Fibroblast of the aortic adventitia (primary cell): ENCODE measurements around the gene RABGAP1L. TPM values are rescaled to one million over a fixed set of nuclear protein-coding genes. Genes with fewer than 3 reads are reported as not detected.
"Not testable (repeated sequence)": the region's sequence is repeated elsewhere in the genome, so short reads cannot be mapped to it uniquely, and the experiment has no call there.

Source experiments
- DNase-seq: peaks from one replicate; pipeline ENCODE4 v3.0.0-alpha.2; 2010; ENCODE audit warnings: low read depth
- H3K4me3 ChIP-seq: 2 replicates; pipeline ENCODE4 v1.5.1; 2011; ENCODE audit warnings: low read depth, mild to moderate bottlenecking, control low read depth, low read length, moderate library complexity
- small RNA-seq: library from RNA; depleted of rRNA; stranded (forward); fragments of <200 nt; gene quantifications from one replicate; pipeline ENCODE3, GENCODE V24; 2012
- total RNA-seq: library from RNA; depleted of rRNA; stranded (reverse); fragments of >200 nt; gene quantifications from 2 replicates; pipeline ENCODE4 v1.2.3, GENCODE V29; 2012; ENCODE audit warnings: low replicate concordance
- TF ChIP-seq, protein P1 (sequence below): IDR thresholded peaks from 2 replicates; pipeline ENCODE4 v1.5.1; 2011; ENCODE audit warnings: mild to moderate bottlenecking, low read length, control low read depth, inconsistent platforms; ENCODE audit not compliant: insufficient read depth

Gene RABGAP1L
- total RNA-seq, 1 donor: 39.9 TPM

DNA sequence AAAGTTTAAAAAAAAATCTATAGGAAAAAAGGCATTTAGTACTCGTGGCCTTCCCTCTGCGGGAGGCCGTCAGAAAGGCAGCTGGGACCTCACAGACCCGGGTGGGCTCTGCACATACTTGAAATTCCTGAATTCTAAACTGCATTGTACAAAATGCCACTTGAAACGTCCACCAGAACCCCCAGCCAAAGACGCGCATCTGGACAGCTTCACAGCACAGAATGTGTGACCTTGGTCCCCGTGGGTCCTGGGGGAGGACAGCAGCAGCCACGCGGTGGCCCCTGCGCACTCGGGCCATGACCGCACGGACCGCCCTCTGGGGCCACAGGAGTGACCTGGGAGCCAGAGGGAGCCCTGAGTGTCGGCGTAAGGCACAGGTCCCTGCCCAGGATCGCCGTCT is 884.5 kb downstream of the RABGAP1L start:
- no peak overlapping the region for H3K4me3 ChIP-seq
- no peak for DNase-seq
- TF ChIP-seq, protein P1, sequence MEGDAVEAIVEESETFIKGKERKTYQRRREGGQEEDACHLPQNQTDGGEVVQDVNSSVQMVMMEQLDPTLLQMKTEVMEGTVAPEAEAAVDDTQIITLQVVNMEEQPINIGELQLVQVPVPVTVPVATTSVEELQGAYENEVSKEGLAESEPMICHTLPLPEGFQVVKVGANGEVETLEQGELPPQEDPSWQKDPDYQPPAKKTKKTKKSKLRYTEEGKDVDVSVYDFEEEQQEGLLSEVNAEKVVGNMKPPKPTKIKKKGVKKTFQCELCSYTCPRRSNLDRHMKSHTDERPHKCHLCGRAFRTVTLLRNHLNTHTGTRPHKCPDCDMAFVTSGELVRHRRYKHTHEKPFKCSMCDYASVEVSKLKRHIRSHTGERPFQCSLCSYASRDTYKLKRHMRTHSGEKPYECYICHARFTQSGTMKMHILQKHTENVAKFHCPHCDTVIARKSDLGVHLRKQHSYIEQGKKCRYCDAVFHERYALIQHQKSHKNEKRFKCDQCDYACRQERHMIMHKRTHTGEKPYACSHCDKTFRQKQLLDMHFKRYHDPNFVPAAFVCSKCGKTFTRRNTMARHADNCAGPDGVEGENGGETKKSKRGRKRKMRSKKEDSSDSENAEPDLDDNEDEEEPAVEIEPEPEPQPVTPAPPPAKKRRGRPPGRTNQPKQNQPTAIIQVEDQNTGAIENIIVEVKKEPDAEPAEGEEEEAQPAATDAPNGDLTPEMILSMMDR: no peak

DNA sequence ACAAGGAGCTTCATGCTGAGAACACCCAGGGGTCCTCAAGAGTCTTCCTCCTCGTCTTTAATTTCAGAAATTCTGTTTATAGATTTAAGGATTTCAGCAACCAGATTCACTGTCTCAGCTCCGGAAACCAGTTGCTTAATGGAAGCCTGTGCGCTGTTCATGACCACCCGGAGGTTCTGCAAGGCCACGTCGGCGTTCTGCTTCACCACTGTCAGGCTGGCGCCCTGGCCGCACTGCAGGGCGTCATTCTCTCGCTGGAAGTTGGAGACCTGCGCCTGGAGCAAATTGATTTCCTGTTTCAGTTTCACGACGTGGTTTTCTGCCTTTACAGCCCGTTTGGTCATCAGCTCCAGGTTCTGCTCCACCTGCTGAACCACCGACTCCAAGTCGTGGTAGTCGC is 885.3 kb downstream of the RABGAP1L start:
- DNase-seq, H3K4me3 ChIP-seq: not testable (repeated sequence)

Small RNA genes lying within 50 kb of the gene (small RNA-seq; reads per million reads assigned to genes)
- gene BANF1P4 (not detected), gene RF00019 (not detected), gene RNU6-307P (not detected)

Other genes with a start within 250 kb of the RABGAP1L start
- not detected in 2 replicates for gene SERPINC1, start 242.2 kb upstream of the RABGAP1L start, total RNA-seq
- gene RC3H1, start 137.2 kb upstream of the RABGAP1L start, total RNA-seq: 35.7 and 37.0 TPM in 2 replicates